ENCODE results near the gene CYP2D6.
"Not testable (repeated sequence)": the region's sequence is repeated elsewhere in the genome, so short reads cannot be mapped to it uniquely, and the experiment has no call there.

The CYP2D6 gene

GRCh38 chr22:42134100-42135020 is 3.8 kb upstream of the CYP2D6 start:
- DNase-seq (ENCODE audit: low read depth in 2 of 2): no peak

- DNase-seq (ENCODE audit: low read depth in 2 of 2): no peak
Observed at GRCh38 chr22:42132457-42132856, 1.8 kb upstream of the CYP2D6 start.

GRCh38 chr22:42131562-42131961 is 952 bp upstream of the CYP2D6 start:
- no peak for DNase-seq (ENCODE audit: low read depth in 2 of 2)

- DNase-seq (ENCODE audit: low read depth in 2 of 2): not testable (repeated sequence)
Observed at GRCh38 chr22:42130182-42130581, 428 bp downstream of the CYP2D6 start.

- not testable (repeated sequence) for DNase-seq (ENCODE audit: low read depth in 2 of 2)
Observed at GRCh38 chr22:42128776-42129694, 1.6 kb downstream of the CYP2D6 start.

GRCh38 chr22:42128007-42128406 is 2.6 kb downstream of the CYP2D6 start:
- not testable (repeated sequence) for DNase-seq (ENCODE audit: low read depth in 2 of 2)

GRCh38 chr22:42127606-42128005 is 3.0 kb downstream of the CYP2D6 start:
- no peak for DNase-seq (ENCODE audit: low read depth in 2 of 2)

- DNase-seq (ENCODE audit: low read depth in 2 of 2): not testable (repeated sequence)
Observed at GRCh38 chr22:42123529-42123928, 7.1 kb downstream of the CYP2D6 start.

- peak in 1 of 2 donors; percentile 29 for DNase-seq (ENCODE audit: low read depth in 2 of 2)
Observed at GRCh38 chr22:42120231-42121021, 10.2 kb downstream of the CYP2D6 start.

- DNase-seq (ENCODE audit: low read depth in 2 of 2): no peak
Observed at GRCh38 chr22:42116848-42117424, 13.7 kb downstream of the CYP2D6 start.

- DNase-seq (ENCODE audit: low read depth in 2 of 2): not testable (repeated sequence)
Observed at GRCh38 chr22:42115420-42115830, 15.2 kb downstream of the CYP2D6 start.

GRCh38 chr22:42114721-42115120 is 15.9 kb downstream of the CYP2D6 start:
- DNase-seq (ENCODE audit: low read depth in 2 of 2): no peak

- DNase-seq (ENCODE audit: low read depth in 2 of 2): not testable (repeated sequence)
Observed at GRCh38 chr22:42112793-42113192, 17.8 kb downstream of the CYP2D6 start.

- no peak for DNase-seq (ENCODE audit: low read depth in 2 of 2)
Observed at GRCh38 chr22:42111798-42112197, 18.8 kb downstream of the CYP2D6 start.

- DNase-seq (ENCODE audit: low read depth in 2 of 2): no peak
Observed at GRCh38 chr22:42108848-42109247, 21.8 kb downstream of the CYP2D6 start.

- DNase-seq (ENCODE audit: low read depth in 2 of 2): not testable (repeated sequence)
Observed at GRCh38 chr22:42104332-42104860, 26.2 kb downstream of the CYP2D6 start.

- DNase-seq (ENCODE audit: low read depth in 2 of 2): no peak
Observed at GRCh38 chr22:42101199-42101598, 29.4 kb downstream of the CYP2D6 start.

- DNase-seq (ENCODE audit: low read depth in 2 of 2): no peak
Observed at GRCh38 chr22:42091455-42091782, 39.2 kb downstream of the CYP2D6 start.

- DNase-seq (ENCODE audit: low read depth in 2 of 2): peak; percentile 95 to 97
Observed at GRCh38 chr22:42090596-42091454, 39.8 kb downstream of the CYP2D6 start, which contains the start of gene NDUFA6. Gene NDUFA6, minus strand, starts transcription at chr22:42090772. Its CDS starts 28 bp downstream, at chr22:42090744.

- DNase-seq (ENCODE audit: low read depth in 2 of 2): no peak
Observed at GRCh38 chr22:42086051-42086450, 44.6 kb downstream of the CYP2D6 start.

All from stimulated activated CD4-positive, alpha-beta T cell treated with anti-CD3 and anti-CD28 coated beads, Interleukin-4, amount 100 ng/mL, for 48 hours (primary cell).